Stimulated activated CD4-positive, alpha-beta T cell treated with anti-CD3 and anti-CD28 coated beads, TNF-alpha, amount 100 ng/mL, for 24 hours (primary cell): ENCODE measurements around the gene ZDHHC20.

Experiments
- DNase-seq, 3 experiments: peaks; one replicate each; pipeline ENCODE4 v3.0.0-alpha.2; 2020; ENCODE audit warnings: low read depth in 3 of 3

The ZDHHC20 gene

DNA sequence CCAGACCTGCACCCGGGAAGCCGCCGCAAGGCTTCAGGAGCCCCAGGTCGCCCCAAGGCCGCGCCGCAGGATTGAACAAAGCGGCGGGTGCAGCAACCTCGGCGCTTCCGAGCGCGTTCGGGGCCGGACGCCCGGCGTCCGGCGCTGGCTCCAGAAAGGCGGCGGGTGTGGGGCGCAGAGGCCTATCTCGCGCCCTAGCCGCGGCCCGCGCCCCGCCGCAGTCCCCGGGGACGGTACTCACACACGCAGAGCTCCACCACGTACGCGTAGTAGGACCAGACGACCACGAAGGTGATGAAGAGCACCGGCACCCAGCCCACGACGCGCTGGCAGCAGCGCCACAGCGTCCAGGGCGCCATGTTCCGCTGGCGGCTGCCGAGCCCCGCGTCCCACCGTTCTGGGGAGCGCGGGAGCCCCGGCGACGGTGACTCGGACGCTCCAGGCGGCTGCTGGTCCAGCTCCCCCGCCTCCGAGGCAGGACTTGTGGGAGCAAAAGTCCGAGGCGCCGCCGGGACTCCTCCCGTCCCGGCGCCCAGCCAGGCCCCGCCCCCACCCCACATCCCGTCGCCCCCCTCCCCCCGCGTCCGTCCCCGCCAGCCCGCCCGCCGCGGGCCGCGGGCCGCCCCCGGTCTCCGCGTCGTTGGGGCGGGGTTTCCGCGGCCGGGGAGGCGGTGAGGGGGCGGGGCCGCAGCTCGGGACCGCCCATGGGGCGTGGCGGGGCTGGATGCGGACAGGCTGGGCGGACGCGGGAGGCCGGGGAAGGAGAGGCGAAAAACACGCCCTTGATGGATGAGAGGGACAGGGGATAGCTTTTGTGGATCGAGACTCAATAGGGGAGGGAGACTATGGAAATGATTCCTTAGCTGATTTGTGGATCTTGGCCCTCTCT, at the start of gene ZDHHC20:
Gene ZDHHC20 (minus strand): TSS at position 491 of the 889 bp plus-strand sequence. CDS start 132 bp downstream, at position 359.
- peak; percentile 78 to 88 (median 86) for DNase-seq

GRCh38 chr13:21504379-21504778, 45.3 kb upstream of the ZDHHC20 start:
- DNase-seq = no peak

DNA sequence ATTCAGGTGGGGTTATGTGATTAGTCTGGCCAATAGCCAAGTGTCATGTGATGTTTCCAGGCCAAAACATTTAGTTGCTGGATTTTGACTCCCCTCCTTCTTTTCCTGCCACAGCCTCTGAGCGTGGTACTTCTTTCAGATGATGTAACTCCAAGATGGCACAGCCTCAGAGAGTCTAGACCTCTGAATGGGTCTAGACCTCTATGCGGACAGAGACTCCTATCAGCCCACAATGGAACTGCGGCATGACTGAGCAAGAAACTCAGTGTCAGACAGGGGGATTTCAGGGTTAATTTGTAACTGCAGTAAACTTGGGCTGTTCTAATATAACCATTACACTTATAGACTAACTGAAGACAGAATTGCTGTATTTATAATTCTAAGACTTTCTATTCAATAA, 42.6 kb upstream of the ZDHHC20 start:
- DNase-seq = no peak

GRCh38 chr13:21486322-21486721, 27.2 kb upstream of the ZDHHC20 start:
- no peak for DNase-seq

DNA sequence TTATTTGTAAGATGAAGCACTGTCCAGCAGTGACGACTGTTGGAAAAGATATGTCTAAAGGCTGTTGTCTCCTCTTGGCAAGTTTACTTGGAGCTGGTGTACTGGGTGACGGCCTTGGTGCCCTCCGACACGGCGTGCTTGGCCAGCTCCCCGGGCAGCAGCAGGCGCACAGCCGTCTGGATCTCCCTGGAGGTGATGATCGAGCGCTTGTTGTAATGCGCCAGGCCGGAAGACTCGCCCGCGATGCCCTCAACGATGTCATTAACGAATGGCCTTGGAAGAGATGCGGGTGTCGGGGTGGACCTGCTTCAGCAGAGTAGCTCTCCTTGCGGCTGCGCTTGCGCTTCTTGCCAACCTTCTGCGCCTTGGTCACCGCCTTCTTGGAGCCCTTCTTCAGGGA, 24.6 kb upstream of the ZDHHC20 start:
- no peak for DNase-seq

- DNase-seq = no peak
Observed at GRCh38 chr13:21481359-21481758, 22.3 kb upstream of the ZDHHC20 start.

DNA sequence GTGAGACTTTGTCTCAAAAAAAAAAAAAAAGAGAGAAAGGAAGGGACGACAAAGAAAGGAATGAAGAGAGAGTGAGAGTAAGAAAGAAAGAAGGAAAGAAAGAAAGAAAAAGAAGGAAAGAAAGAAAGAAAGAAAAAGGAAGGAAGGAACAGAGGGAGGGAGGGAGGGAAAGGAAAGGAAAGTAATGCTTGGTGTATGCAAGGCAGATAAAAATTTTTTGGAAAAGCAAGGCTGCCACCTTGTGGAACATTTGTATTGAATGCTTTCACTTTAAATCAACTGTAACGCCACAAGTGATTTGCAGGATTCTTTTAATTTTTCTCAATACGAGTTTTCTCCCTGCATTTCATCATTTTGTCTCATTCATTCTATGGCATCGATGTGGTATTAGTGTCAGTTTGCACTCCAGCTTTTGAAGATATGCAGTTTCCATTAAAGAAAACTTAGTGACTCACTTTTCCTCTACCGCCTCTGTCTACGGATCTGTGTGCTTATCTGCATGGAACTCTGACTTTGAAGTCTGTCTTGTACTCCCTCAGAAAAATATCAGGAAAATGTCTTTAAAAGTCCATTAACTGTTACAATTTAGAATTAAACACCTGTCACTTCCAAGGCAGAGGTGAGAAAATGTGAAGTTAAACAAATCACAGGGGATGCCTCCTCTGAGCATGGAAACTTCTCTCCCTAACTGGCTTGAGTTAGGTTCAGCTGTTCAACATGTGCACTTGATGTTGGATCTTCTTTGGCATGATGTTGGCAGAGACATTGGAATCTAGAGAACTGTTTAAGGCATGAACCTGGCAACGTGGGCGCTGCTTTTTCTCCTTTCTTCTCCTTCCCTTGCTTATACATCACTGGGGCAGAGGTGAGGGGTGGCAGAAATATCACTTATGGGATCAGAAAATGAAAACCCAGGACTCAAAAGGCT, 20.0 kb upstream of the ZDHHC20 start:
- DNase-seq = peak in 1 of 3 experiments; percentile 40

DNA sequence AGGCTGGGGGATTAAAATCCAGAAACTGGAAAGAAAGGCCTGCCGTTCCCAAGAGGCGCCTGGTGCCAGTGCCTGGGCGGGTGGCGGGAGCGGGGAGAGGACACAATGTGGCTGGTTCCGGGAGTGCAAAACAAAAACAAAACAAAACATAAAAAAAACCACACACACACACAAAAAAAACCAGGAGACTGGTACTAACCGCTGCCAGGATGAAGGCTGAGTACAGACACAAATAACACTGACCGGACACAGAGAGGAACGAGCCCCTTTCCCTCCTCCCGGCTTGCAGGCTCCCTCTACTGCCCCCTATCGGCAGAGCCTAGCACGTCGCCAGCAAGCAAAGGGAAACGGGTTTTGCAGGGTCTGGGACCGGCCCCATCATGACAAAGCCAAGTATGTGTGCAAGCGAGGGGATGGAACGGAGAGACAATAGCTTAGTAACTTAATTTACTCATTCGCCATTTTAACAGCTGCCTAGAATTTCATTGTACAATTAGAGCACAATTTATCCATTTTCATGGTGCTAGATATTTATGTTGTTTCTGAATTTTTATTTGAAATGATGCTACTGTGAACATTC, 17.9 kb upstream of the ZDHHC20 start:
- DNase-seq = peak; percentile 68 to 76 (median 72)

DNA sequence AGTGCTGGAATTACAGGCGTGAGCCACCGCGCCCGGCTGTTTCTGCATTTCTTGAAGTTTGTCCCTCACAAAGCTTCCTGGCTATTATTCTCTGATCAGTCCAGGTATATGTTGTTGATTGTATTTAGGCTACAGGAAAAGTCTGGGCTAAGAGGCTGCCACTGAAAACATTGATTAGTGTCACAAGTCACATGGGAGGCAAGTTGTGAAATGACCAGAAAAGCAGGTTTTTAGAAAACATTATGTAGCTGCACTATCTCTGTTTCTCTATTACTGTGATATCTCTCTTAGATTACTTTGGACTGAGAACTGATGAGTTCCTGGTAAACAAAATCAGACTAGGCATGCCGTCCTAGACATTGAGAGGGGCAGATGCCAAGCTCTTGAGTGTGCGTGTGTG, 16.0 kb upstream of the ZDHHC20 start:
- DNase-seq = no peak

DNA sequence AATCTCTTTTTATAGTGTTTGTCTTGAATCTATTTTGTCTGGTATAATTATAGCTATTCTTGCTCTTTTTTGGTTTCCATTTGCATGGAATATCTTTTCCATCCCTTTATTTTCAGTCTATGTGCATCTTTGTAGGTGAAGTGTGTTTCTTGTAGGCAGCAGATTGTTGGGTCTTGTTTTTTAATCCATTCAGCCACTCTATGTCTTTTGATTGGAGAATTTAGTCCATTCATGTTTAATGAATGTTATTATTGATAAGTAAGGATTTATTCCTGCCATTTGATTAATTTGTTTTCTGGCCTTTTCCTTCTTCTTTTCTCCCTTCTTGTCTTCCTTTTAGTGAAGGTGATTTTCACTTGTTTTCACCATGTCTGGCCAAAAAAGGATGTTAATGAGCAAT, 11.7 kb upstream of the ZDHHC20 start:
- DNase-seq = no peak

- DNase-seq = no peak
Observed at GRCh38 chr13:21466527-21466926, 7.4 kb upstream of the ZDHHC20 start.

GRCh38 chr13:21465710-21466160, 6.6 kb upstream of the ZDHHC20 start:
- DNase-seq = no peak

DNA sequence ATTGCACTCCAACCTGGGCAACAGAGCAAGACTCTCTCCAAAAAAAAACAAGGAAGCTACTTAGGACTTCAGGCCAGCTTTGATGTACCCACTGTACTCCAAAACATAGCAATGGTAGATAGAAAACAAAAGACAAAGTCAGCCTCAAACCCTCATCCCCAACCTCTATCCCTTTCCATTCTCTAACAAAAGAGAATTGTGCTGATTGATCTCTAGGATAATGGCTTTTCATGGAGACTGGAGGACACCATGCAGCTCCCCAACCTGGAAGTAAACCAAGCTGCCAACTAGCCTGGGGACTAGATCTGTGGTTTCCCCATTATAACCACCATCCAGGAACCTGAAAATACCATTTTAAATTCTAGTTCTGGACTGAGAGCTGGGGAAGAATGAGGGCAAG, 4.3 kb upstream of the ZDHHC20 start:
- no peak for DNase-seq

DNA sequence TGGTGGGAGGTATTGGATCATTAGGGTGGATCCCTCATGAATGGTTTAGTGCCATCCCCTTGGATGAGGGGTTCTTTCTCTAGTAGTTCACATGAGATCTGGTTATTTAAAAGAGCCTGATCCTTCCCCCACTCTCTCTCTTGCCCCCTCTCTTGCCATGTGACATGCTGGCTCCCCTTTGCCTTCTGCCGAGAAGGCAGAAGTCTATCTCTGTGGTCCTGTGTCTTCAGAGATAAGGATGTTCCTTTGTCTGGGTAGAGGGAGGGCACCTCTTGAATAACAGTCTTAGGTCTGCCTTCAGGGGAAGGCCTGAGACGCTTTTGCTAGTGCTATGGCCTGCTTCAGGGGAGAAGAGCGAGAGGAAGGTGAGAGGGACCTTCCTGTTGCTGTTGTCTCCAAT, 2.0 kb upstream of the ZDHHC20 start:
- no peak for DNase-seq

DNA sequence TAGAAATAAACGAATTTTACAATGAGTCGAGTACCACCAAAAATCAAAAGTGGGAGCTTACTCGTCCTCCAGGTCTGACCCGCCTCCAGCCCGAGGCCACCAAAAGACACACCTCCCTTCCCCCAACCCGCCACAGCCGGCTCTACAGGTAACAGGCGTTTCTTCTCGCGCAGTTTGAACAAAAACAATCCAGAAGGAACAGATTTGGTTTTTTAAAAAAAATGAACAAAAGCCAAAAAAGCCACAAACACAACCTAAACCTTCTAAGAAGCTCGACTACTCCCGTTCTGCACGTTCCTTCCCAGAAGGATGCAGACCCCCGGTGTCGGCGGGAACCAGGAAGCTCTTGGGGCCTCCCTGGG, 671 bp downstream of the ZDHHC20 start:
- peak; percentile 15 to 56 (median 28) for DNase-seq

DNA sequence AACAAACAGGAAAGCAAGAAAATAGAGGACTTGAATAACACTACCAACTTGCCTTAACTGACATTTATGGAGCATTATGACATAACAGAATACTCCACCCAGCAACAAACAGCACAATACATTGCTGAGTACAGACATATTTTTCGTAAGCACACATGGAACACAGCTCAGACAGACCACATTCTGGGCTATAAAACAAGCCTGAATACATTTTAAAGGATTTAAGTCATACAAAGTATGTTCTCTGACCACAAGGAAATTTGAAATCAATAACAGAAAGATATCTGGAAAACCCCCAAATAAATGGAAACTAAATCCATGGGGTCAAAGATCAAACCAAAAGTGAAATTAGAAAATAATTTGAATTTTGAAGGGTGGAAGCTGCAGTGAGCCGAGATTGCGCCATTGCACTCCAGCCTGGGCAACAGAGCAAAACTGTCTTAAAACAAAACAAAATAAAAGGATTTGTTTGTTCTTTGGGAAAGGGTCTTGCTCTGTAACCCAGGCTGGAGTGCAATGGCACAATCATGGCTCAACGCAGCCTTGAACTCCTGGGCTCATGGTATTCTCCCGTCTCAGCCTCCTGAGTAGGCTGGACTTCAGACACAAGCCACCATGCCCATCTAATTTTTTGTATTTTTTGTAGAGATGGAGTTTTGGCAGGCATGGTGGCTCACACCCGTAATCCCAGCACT, 5.6 kb downstream of the ZDHHC20 start:
- DNase-seq = no peak

DNA sequence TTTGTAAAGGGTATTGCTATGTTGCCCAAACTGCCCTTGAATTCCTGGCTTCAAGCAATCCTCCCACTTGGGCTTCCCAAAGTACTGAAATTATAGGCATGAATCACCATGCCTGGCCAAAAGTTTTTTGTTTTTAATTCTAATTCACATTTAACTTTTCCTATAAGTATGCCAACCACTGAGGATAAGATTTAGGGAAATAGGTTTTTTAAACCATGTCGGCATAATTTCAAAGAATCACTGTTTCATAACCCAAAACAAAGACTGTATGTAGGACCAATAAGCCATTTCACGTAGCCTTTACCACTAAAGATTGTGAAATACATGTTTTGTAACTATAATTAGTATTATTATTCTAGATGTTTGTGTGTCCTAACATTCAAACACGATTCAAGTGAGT, 8.2 kb downstream of the ZDHHC20 start:
- DNase-seq = no peak

DNA sequence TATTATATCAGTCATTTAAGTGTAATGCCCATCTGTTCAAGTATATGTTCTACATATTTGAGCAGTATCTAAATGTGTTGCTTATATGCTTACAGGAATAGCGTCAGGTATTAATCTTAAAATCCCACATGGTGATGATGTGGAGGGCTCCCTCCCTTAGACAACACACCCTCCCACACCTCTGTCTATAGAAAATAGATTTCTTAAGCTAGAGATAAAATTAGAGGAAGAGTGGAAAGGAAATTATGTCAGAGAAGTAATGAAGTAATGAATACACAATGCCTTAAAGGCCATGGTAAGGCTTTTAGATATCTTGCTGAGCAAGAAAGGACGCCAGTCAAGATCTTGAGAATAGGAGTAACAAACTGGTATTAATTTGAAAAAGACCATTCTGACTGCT, 12.4 kb downstream of the ZDHHC20 start:
- no peak for DNase-seq

DNA sequence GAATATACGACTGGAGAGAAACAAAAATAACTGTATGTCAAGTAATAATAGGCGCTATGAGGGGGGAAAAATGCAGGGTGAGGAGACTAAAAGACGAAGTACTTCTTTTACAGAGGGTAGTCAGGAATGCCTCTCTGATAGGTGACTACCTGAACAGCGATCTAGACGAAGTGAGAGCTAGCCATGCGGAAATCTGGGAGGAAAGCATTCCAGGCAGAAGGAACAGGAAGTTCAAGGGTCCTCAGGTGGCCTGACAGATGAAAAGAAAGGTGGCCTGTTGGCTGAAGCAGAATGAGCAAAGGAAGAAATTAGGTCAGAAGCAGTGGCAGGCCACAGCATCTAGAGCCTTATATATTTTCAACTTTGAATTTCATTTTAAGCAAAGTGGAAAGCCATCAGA, 13.3 kb downstream of the ZDHHC20 start:
- no peak for DNase-seq

GRCh38 chr13:21443171-21443570, 15.9 kb downstream of the ZDHHC20 start:
- DNase-seq = no peak

- no peak for DNase-seq
Observed at GRCh38 chr13:21436582-21436981, 22.5 kb downstream of the ZDHHC20 start.
